AG04450 (cell line): ENCODE results near the gene IGIP. TPM values are rescaled to one million over a fixed set of nuclear protein-coding genes. Genes with fewer than 3 reads are reported as not detected.

ENCODE experiments used
- CTCF ChIA-PET: fragments of 300-600, 350-600 bp; formaldehyde crosslinking; extraction: SDS; loops from one replicate; lab custom pipeline; 2022; ENCODE audit warnings: antibody characterized with exemption, inconsistent platforms; lab: Charles Lee
- POLR2A ChIA-PET: fragments of 350-600 bp; formaldehyde crosslinking; extraction: SDS; loops from one replicate; lab custom pipeline; 2021; ENCODE audit warnings: antibody characterized with exemption, inconsistent platforms; lab: Yijun Ruan, JAX
- DNase-seq: peaks from one replicate; pipeline ENCODE4 v3.0.0-alpha.2; 2011; ENCODE audit warnings: low read depth, low spot score
- H3K27ac ChIP-seq: one replicate; pipeline ENCODE4 v1.5.1; 2012; ENCODE audit warnings: low read depth, low read length, control low read depth
- H3K27me3 ChIP-seq: one replicate; pipeline ENCODE4 v1.6.0; 2012; ENCODE audit warnings: low read length; ENCODE audit not compliant: control insufficient read depth, insufficient read depth
- H3K4me3 ChIP-seq: 2 replicates; pipeline ENCODE4 v1.5.1; 2011; ENCODE audit warnings: mild to moderate bottlenecking, low read depth, low read length, control low read depth
- H3K9me3 ChIP-seq: 2 replicates; pipeline ENCODE4 v1.5.1; 2012; ENCODE audit warnings: low read length; ENCODE audit not compliant: control insufficient read depth, insufficient read depth
- CTCF ChIP-seq: IDR thresholded peaks from 2 replicates; pipeline ENCODE4 v1.5.1; 2011; ENCODE audit warnings: low read depth, low read length, control low read depth, inconsistent platforms
- polyA plus RNA-seq: library from polyadenylated mRNA; depleted of rRNA; stranded (reverse); fragments of >200 nt; gene quantifications from 2 replicates; pipeline ENCODE4 v1.2.3, GENCODE V29; 2011

Gene IGIP
- polyA plus RNA-seq, 1 experiment: 2.2 TPM

DNA sequence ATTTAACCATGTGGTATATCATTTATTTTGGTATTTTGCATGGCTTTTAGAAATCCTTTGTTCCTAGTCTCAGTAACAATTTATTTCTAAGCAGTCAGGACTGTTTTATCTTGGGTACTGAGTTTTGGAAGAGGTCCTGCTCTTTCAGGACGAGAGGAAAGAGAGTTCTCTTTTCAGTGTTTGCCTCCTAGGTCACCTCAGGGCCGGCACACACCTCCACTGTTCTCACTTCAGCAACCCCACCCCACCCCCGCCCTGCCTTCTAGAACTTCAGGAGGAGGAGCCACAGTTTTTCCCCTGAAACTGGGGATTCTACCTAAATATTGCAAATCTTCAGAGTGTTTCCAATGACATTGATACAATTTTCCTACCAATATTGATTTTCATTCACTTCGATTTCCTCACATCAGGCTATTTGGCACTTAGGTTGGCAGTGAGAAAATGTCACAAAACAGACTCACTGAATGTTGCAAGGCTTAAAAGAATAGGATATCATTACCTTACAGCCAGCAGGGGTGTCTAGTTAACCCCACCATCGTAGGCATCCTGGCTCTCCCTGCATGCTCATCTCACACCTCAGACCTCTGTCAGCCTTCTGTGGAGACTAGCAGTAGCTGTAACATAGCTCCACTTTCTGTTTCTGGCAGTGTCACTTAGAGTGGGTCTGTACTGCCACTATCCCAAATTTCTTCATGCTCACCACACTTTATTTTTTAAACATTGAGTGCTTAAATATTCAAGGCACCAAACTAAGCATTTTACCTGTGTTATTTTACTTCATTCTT lies 5.4 kb downstream of the IGIP start:
- ChIA-PET CTCF (interaction anchor here (7.2 kb wide), 1 partner anchor 14 kb away, joined by 133 read pairs; no protein-coding TSS in a partner anchor), POLR2A (interaction anchor here (0.5 kb wide), 1 partner anchor 1902 kb away, joined by 3 read pairs; no protein-coding TSS in a partner anchor)
- TF ChIP-seq CTCF: no peak
- Histone ChIP-seq H3K27me3 (no peaks in the 10 kb centered on the region), H3K4me3 (no peak overlapping the region), H3K27ac (no peak overlapping the region), H3K9me3 (no peaks in the 10 kb centered on the region)
- no peak for DNase-seq

- peak; percentile 78 for DNase-seq
These were observed 6.3 kb downstream of the IGIP start for GRCh38 chr5:140131967-140132409.

DNA sequence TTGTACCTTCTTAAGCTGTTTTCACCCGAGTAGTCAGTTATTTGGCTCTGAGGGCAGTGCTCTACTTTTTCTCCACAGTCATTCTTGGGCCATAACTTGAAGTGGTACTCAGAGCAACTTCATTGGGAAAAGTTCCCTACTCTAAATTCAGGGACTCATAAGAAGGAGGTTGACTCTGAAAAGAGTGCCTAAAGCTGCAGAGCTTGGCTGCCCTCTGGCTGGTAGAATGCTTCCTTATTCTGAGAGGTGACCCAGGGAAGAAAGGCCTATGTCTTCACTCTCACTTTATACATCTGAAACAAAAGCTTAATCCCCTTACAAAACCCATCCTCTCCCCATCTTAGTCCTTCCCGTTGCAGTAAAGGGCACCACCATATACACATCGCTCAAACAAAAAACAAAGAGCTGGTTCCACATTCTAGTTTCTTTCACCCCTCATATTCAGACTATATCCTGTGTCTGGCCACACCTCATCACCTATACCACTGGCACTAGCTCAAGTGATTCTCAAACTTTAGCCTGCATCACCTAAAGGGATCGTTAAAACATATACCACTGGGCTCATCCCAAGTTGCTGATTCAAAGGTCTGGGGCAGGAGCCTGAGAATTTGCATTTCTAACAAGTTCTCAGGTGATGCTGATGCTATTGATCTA lies 7.9 kb downstream of the IGIP start:
- no peak for DNase-seq
- ChIA-PET CTCF (interaction anchor here (0.7 to 7.2 kb wide), 4 partner anchors 11 to 164 kb away, joined by 3 to 133 read pairs (median 4); no protein-coding TSS in a partner anchor), POLR2A (interaction anchor here (0.6 kb wide), 1 partner anchor 11 kb away, joined by 4 read pairs; no protein-coding TSS in a partner anchor)

More at GRCh38 chr5:140131967-140132409, 6.3 kb downstream of the IGIP start:
- POLR2A ChIA-PET: interaction anchor here (0.5 kb wide), 1 partner anchor 1902 kb away, joined by 3 read pairs; no protein-coding TSS in a partner anchor
- H3K9me3 ChIP-seq: no peaks in the 10 kb centered on the region
- no peak for TF ChIP-seq CTCF
- H3K27me3 ChIP-seq: no peaks in the 10 kb centered on the region
- H3K27ac ChIP-seq: peak overlapping the region; percentile 25
- CTCF ChIA-PET: interaction anchor here (7.2 kb wide), 1 partner anchor 13 kb away, joined by 133 read pairs; no protein-coding TSS in a partner anchor
- no peak overlapping the region for H3K4me3 ChIP-seq

DNA sequence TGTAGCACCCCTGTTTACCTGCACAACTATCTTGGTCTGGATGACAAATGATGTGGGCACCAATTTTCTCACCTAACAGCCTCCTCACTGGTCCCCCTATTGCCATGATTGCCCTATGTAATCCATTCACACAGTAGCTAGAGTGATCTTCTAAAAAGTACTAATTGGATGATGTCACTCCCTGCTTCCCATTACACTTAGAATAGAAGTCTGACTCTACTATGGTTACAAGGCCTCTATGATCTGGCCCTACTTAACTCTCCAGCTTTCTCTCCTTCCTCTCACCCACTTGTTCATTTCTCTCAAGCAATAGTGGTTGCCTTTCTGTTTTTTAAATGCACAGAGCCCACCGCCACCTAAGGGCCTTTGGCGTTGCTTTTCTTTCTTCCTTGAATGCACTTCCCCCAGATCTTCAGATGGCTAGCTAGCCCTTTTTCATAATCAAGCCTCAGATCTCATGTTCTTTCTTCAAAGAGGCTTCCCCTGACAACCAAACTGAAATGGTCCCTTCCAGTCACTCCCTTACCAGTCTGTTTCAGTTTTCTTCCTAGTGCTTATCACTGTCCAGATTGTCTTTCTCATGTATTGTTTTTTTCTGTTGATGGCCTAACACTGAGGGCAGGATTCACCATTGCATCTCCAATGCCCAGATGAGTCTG lies 8.7 kb downstream of the IGIP start:
- CTCF ChIA-PET: interaction anchor here (0.6 to 7.2 kb wide), 5 partner anchors 10 to 110 kb away, joined by 3 to 133 read pairs (median 3); no protein-coding TSS in a partner anchor
- TF ChIP-seq CTCF: no peak

More for the DNA sequence above, 7.9 kb downstream of the IGIP start:
- no peak for TF ChIP-seq CTCF
- H3K9me3 ChIP-seq: no peaks in the 10 kb centered on the region
- H3K4me3 ChIP-seq: no peak overlapping the region
- no peak overlapping the region for H3K27ac ChIP-seq
- H3K27me3 ChIP-seq: no peaks in the 10 kb centered on the region

More for the DNA sequence above, 8.7 kb downstream of the IGIP start:
- no peaks in the 10 kb centered on the region for H3K9me3 ChIP-seq
- H3K4me3 ChIP-seq: no peak overlapping the region
- no peak overlapping the region for H3K27ac ChIP-seq
- no peak for DNase-seq
- POLR2A ChIA-PET: no interaction called here
- H3K27me3 ChIP-seq: no peaks in the 10 kb centered on the region
